ENCODE results near the gene LAMC3.

DNA sequence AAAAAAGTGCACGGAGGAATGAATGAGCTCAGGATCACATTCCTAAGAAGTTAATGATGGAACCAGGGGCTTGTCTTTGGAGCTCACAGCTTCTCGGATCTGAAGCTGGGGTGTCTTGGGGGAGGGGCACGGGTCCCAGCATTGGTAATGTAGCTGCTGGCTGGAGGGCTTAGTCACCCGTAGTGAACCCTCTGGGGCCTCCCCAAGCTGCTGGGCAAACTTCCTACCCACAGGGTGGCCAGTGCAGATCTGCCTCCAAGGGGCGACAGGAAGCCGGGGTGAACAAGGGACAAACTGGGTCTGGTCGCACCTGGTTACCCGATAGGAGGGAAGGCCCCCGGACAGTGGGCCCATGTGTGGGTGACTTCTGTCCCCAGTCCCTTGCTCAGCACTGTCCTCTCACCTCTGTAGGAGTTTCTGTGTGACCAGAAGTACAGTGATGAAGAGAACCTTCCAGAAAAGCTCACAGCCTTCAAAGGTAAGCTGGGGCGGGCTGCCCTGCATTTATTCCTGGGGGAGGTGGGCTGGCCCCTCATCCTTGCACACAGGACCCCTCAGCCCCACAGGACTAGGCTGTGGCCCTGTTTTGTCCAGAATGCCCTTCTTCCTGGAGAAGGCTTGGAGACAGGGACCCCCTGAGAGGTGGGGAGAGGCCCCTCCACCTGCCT, 102.3 kb downstream of the LAMC3 start:
- TF ChIP-seq, protein P1, sequence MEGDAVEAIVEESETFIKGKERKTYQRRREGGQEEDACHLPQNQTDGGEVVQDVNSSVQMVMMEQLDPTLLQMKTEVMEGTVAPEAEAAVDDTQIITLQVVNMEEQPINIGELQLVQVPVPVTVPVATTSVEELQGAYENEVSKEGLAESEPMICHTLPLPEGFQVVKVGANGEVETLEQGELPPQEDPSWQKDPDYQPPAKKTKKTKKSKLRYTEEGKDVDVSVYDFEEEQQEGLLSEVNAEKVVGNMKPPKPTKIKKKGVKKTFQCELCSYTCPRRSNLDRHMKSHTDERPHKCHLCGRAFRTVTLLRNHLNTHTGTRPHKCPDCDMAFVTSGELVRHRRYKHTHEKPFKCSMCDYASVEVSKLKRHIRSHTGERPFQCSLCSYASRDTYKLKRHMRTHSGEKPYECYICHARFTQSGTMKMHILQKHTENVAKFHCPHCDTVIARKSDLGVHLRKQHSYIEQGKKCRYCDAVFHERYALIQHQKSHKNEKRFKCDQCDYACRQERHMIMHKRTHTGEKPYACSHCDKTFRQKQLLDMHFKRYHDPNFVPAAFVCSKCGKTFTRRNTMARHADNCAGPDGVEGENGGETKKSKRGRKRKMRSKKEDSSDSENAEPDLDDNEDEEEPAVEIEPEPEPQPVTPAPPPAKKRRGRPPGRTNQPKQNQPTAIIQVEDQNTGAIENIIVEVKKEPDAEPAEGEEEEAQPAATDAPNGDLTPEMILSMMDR (IDR thresholded peaks at IDR 0.05), result no peak
- TF ChIP-seq POLR2A (IDR thresholded peaks at IDR 0.05), result no peak

Data from breast epithelium (tissue), 3 donors.